ENCODE results near the gene ING5. TPM values are rescaled to one million over a fixed set of nuclear protein-coding genes. Genes with fewer than 3 reads are reported as not detected.

The ING5 gene
- total RNA-seq = 100 to 1,000 TPM in 1 of 6 donors, 10 to 100 TPM in 5; 20.2 to 181 (median 41.5) TPM

DNA sequence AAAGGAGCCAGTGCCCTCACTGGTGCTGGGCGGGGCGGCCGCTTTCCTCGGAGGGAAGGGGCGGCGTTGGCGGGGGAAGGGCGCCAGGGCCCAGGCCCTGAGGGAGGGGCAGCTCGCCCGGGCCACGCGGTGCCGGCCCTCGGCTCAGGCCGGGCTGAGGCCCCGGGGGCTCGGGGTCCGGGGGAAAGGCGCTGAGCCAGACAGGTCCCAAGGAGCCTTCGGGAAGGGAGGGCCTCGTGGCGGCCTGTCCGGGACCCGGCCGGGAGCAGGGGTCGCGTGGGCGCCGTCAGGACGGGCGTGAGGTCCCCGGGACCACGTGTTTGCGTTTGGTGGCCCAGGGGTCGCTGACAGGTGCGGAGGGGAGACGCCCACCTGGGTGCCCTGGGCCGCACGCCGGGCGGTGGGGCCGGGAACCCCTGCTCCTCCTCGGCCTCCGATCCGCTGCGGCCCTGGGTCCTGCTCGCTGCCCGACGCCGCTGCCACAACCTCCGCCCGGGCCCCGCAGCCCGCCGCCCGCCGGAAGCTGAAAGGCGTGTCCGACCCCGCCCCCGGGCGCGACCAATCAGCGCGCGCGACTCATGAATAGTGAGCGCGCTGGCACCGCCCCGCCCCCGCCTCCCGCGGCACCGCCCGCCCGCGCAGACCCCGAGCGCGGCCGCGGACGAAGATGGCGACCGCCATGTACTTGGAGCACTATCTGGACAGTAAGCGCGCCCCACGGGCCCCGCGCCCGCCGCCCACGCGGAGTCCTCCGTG lies at the start of gene ING5:
Gene ING5, plus strand, starts transcription at position 641 of the 756 bp plus-strand sequence. Its CDS starts 27 bp downstream, at position 668.
- WGBS, 2 donors = 0 to 2% methylated on average over 7 of the region's 96 CpGs
- Histone ChIP-seq H3K4me3 (peak within 1 kb of the TSS; percentile 81 to 98 (median 96)), H3K4me1 (peaks cover 11 to 26% (median 19%) of the 10 kb centered on the region in 4 donors), H3K9me3 (no peaks in the 10 kb centered on the region), H3K36me3 (peaks cover 0 to 17% (median 11%) of the 10 kb centered on the region in 4 donors), H3K27ac (peak within 1 kb of the TSS; percentile 87 to 95 (median 93)), H3K27me3 (no peaks in the 10 kb centered on the region)
- peak; percentile 97 to 100 for DNase-seq
- peak; percentile 93 to 94 for ATAC-seq (ENCODE audit: low FRiP score in 2 of 2)
- TF ChIP-seq CTCF (IDR thresholded peaks at IDR 0.05) (peak in 3 of 6 experiments; percentile 30 to 60 (median 54)), EP300 (IDR thresholded peaks at IDR 0.05) (no peak), POLR2A (IDR thresholded peaks at IDR 0.05) (peak in 3 of 4 donors; percentile 35 to 88 (median 84)), POLR2AphosphoS5 (IDR thresholded peaks at IDR 0.05) (peak; percentile 36 to 40)

DNA sequence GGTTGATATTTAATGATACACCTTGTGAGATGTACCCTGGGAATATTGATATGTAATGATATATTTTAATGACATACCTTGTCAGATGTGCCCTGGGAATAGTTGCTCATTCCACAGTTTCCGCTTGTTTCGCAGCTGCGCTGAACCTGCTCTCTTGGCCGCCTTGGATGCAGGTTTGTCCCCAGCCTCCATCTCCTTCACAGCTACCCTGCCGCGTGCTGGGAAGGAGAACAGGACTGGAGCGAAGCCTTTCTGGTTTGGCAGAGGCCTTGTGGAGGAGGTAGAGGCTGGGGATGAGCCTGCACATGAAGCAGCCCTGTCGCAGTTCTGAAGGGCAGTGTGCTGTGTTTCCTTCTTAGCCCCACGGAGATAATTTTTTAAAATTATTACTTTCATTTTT lies 49.7 kb upstream of the ING5 start:
- peaks cover 0 to 8% (median 6%) of the 10 kb centered on the region in 4 donors for H3K4me1 ChIP-seq
- H3K36me3 ChIP-seq = peaks cover 14 to 62% (median 46%) of the 10 kb centered on the region in 4 donors
- DNase-seq (no peak), ATAC-seq (ENCODE audit: low FRiP score in 2 of 2) (no peak)
- 96 to 99% methylated on average over 9 of the region's 9 CpGs for WGBS, 2 donors
- H3K27me3 ChIP-seq = no peaks in the 10 kb centered on the region
- no peak for TF ChIP-seq POLR2AphosphoS5 (IDR thresholded peaks at IDR 0.05)
- TF ChIP-seq EP300 (IDR thresholded peaks at IDR 0.05) = no peak
- TF ChIP-seq CTCF (IDR thresholded peaks at IDR 0.05) = no peak
- TF ChIP-seq POLR2A (IDR thresholded peaks at IDR 0.05) = no peak
- no peak overlapping the region for H3K4me3 ChIP-seq
- no peaks in the 10 kb centered on the region for H3K9me3 ChIP-seq
- no peak overlapping the region for H3K27ac ChIP-seq

DNA sequence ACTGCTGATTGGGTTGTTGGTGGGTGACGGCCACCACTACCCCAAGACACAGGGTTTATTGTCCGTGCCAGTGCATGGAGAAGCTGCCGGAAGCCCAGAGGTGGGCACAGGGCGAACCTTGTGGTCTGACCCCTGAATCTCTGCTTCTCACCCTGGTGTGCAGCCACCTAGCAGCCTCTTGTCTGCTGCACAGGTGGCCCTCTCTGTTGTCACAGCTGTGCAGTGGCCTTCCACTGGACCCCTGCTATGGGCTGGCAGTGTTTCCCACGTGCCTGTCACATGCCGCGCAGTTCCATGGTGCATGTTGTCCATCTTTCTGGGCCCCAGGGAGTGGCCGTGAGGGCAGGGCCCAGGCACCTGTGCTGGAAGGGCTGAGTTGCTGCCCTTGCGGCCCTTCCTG lies 49.1 kb upstream of the ING5 start:
- TF ChIP-seq POLR2A (IDR thresholded peaks at IDR 0.05) (no peak), EP300 (IDR thresholded peaks at IDR 0.05) (no peak), POLR2AphosphoS5 (IDR thresholded peaks at IDR 0.05) (no peak), CTCF (IDR thresholded peaks at IDR 0.05) (no peak)
- Histone ChIP-seq H3K9me3 (no peaks in the 10 kb centered on the region), H3K27ac (no peak overlapping the region), H3K4me3 (no peak overlapping the region), H3K27me3 (no peaks in the 10 kb centered on the region), H3K36me3 (peaks cover 14 to 68% (median 49%) of the 10 kb centered on the region in 4 donors), H3K4me1 (peaks cover 0 to 8% (median 6%) of the 10 kb centered on the region in 4 donors)
- DNase-seq (no peak), ATAC-seq (ENCODE audit: low FRiP score in 2 of 2) (no peak)
- WGBS, 2 donors = 93 to 96% methylated on average over 4 to 9 of the region's 9 CpGs

GRCh38 chr2:241653210-241653750 lies 48.6 kb upstream of the ING5 start:
- no peak overlapping the region for H3K27ac ChIP-seq
- ATAC-seq (ENCODE audit: low FRiP score in 2 of 2) = no peak
- H3K9me3 ChIP-seq = no peaks in the 10 kb centered on the region
- no peaks in the 10 kb centered on the region for H3K27me3 ChIP-seq
- peaks cover 0 to 8% (median 5%) of the 10 kb centered on the region in 4 donors for H3K4me1 ChIP-seq
- DNase-seq = no peak
- TF ChIP-seq POLR2AphosphoS5 (IDR thresholded peaks at IDR 0.05) (no peak), EP300 (IDR thresholded peaks at IDR 0.05) (no peak), POLR2A (IDR thresholded peaks at IDR 0.05) (no peak), CTCF (IDR thresholded peaks at IDR 0.05) (no peak)
- H3K4me3 ChIP-seq = no peak overlapping the region
- H3K36me3 ChIP-seq = peaks cover 14 to 73% (median 54%) of the 10 kb centered on the region in 4 donors
- 94 to 96% methylated on average over 7 to 13 of the region's 13 CpGs for WGBS, 2 donors
